Lower leg skin (tissue), 4 donors: ENCODE data around the gene LRRC19. TPM values are rescaled to one million over a fixed set of nuclear protein-coding genes. Genes with fewer than 3 reads are reported as not detected.

Experiments
- DNase-seq, 2 donors: peaks; one replicate each; pipeline ENCODE4 v3.0.0-alpha.2; 2019; ENCODE audit warnings: low spot score in 2 of 2
- H3K4me3 ChIP-seq: fragments of 200-600 bp; sonication (generic); 2 replicates; pipeline ENCODE4 v1.5.1; 2017; ENCODE audit warnings: mild to moderate bottlenecking, low read depth; ENCODE audit not compliant: poor library complexity, severe bottlenecking
- CTCF ChIP-seq, 3 donors: fragments of 450-650 bp; IDR thresholded peaks; one replicate each; pipeline ENCODE4 v1.5.1; 2016; ENCODE audit warnings: antibody characterized with exemption in 3 of 3, mild to moderate bottlenecking in 3 of 3, moderate library complexity in 2 of 3
- POLR2A ChIP-seq, 2 donors: fragments of 450-650 bp; IDR thresholded peaks; one replicate each; pipeline ENCODE4 v1.6.1; 2016 to 2017; ENCODE audit warnings: antibody characterized with exemption in 2 of 2, mild to moderate bottlenecking in 1 of 2, moderate library complexity in 1 of 2
- WGBS, 2 donors: methylation state at CpG; one replicate each; pipeline ENCODE4 v1.1.5; 2018; 5-methylcytosine and 5-hydroxymethylcytosine counted together
- intact Hi-C: fragments of 100-400 bp; cut with DNase I; formaldehyde crosslinking; loops from one replicate; pipeline ENCODE4 v1.15.0; 2023; ENCODE audit warnings: low total_unique reads
- total RNA-seq, 4 donors: library from RNA; depleted of rRNA; stranded (reverse); fragments of >200 nt; gene quantifications; one replicate each; pipeline ENCODE4 v1.1.0, GENCODE V29; 2016

LRRC19 gene
- total RNA-seq, 4 donors from 2014 or later = not detected

- H3K4me3 ChIP-seq = no peak overlapping the region
- intact Hi-C loops = no loop called here
- DNase-seq = no peak
- TF ChIP-seq CTCF (IDR thresholded peaks at IDR 0.05) (no peak), POLR2A (IDR thresholded peaks at IDR 0.05) (no peak)
Observed at GRCh38 chr9:27019589-27019988, 14.1 kb upstream of the LRRC19 start.

- WGBS, 2 donors = 84 to 91% methylated on average over 3 of the region's 3 CpGs
- intact Hi-C loops = no loop called here
- H3K4me3 ChIP-seq = no peak overlapping the region
- TF ChIP-seq CTCF (IDR thresholded peaks at IDR 0.05) (no peak), POLR2A (IDR thresholded peaks at IDR 0.05) (no peak)
- DNase-seq = no peak
Observed at GRCh38 chr9:27003426-27004077, 1.9 kb downstream of the LRRC19 start.

GRCh38 chr9:26995810-26996209 lies 9.7 kb downstream of the LRRC19 start:
- intact Hi-C loops = no loop called here
- no peak for DNase-seq
- TF ChIP-seq CTCF (IDR thresholded peaks at IDR 0.05) (no peak), POLR2A (IDR thresholded peaks at IDR 0.05) (no peak)
- H3K4me3 ChIP-seq = no peak overlapping the region
- WGBS, 2 donors = 91 to 92% methylated on average over 2 of the region's 2 CpGs

- no peak overlapping the region for H3K4me3 ChIP-seq
Observed at GRCh38 chr9:26983340-26983739, 22.1 kb downstream of the LRRC19 start.

GRCh38 chr9:26975728-26976707 lies 29.5 kb downstream of the LRRC19 start:
- no peak for TF ChIP-seq CTCF (IDR thresholded peaks at IDR 0.05)
- no peak for TF ChIP-seq POLR2A (IDR thresholded peaks at IDR 0.05)
- WGBS, 2 donors = 90% methylated on average over 18 of the region's 18 CpGs
- intact Hi-C loops = no loop called here
- H3K4me3 ChIP-seq = no peak overlapping the region
- DNase-seq = no peak

More at GRCh38 chr9:26983340-26983739, 22.1 kb downstream of the LRRC19 start:
- intact Hi-C loops = no loop called here
- TF ChIP-seq POLR2A (IDR thresholded peaks at IDR 0.05) = no peak
- no peak for TF ChIP-seq CTCF (IDR thresholded peaks at IDR 0.05)
- no peak for DNase-seq
- 67 to 76% methylated on average over 1 of the region's 1 CpG for whole genome bisulfite sequencing, 2 donors
